DMS153 (cell line): Measurements from ENCODE around the gene MAD1L1.
"Not testable (repeated sequence)": the region's sequence is repeated elsewhere in the genome, so short reads cannot be mapped to it uniquely, and the experiment has no call there.

ENCODE experiments used
- DNase-seq: peaks from one replicate; lab custom pipeline; 2025; lab: John Stamatoyannopoulos, UW

Gene MAD1L1

GRCh38 chr7:1851721-1852516 lies 380.8 kb downstream of the MAD1L1 start:
- no peak for DNase-seq

GRCh38 chr7:1850976-1851571 lies 381.7 kb downstream of the MAD1L1 start:
- no peak for DNase-seq

- DNase-seq, result no peak
Measured at GRCh38 chr7:1850111-1850975, 382.4 kb downstream of the MAD1L1 start.

- DNase-seq, result no peak
Measured at GRCh38 chr7:1849351-1850041, 383.2 kb downstream of the MAD1L1 start.

GRCh38 chr7:1848911-1849311 lies 383.8 kb downstream of the MAD1L1 start:
- no peak for DNase-seq

GRCh38 chr7:1848013-1848640 lies 384.6 kb downstream of the MAD1L1 start:
- no peak for DNase-seq

GRCh38 chr7:1847260-1848001 lies 385.3 kb downstream of the MAD1L1 start:
- DNase-seq, result no peak

GRCh38 chr7:1846331-1847065 lies 386.2 kb downstream of the MAD1L1 start:
- DNase-seq, result no peak

GRCh38 chr7:1845536-1846311 lies 387.0 kb downstream of the MAD1L1 start:
- no peak for DNase-seq

GRCh38 chr7:1844951-1845390 lies 387.8 kb downstream of the MAD1L1 start:
- DNase-seq, result no peak

GRCh38 chr7:1844336-1844950 lies 388.3 kb downstream of the MAD1L1 start:
- no peak for DNase-seq

- no peak for DNase-seq
Measured at GRCh38 chr7:1843921-1844335, 388.8 kb downstream of the MAD1L1 start.

GRCh38 chr7:1843271-1843861 lies 389.4 kb downstream of the MAD1L1 start:
- no peak for DNase-seq

GRCh38 chr7:1842321-1843221 lies 390.2 kb downstream of the MAD1L1 start:
- no peak for DNase-seq

GRCh38 chr7:1841286-1842021 lies 391.3 kb downstream of the MAD1L1 start:
- not testable (repeated sequence) for DNase-seq

- DNase-seq, result not testable (repeated sequence)
Measured at GRCh38 chr7:1840744-1841143, 392.0 kb downstream of the MAD1L1 start.

GRCh38 chr7:1839701-1840100 lies 393.0 kb downstream of the MAD1L1 start:
- DNase-seq, result no peak
